Skeletal muscle satellite cell (primary cell): ENCODE data around the gene ITGA11. TPM values are rescaled to one million over a fixed set of nuclear protein-coding genes. Genes with fewer than 3 reads are reported as not detected.
A peak's percentile ranks its signal among the peaks of the same experiment; 100 is the strongest.

Source experiments
- H3K27me3 ChIP-seq: 2 replicates; pipeline ENCODE4 v1.7.0; 2013; ENCODE audit warnings: low read length; ENCODE audit not compliant: control insufficient read depth, insufficient read depth
- H3K36me3 ChIP-seq: 2 replicates; pipeline ENCODE4 v1.7.0; 2013; ENCODE audit warnings: mild to moderate bottlenecking, control low read depth, low read length; ENCODE audit not compliant: insufficient read depth
- H3K4me1 ChIP-seq: 2 replicates; pipeline ENCODE4 v1.7.0; 2013; ENCODE audit warnings: low read length; ENCODE audit not compliant: control insufficient read depth, insufficient read depth
- H3K4me2 ChIP-seq: 2 replicates; pipeline ENCODE4 v1.7.0; 2013; ENCODE audit warnings: mild to moderate bottlenecking, low read length
- H3K4me3 ChIP-seq: 2 replicates; pipeline ENCODE4 v1.7.0; 2013; ENCODE audit warnings: low read length
- H3K9ac ChIP-seq: 2 replicates; pipeline ENCODE4 v1.7.0; 2013; ENCODE audit warnings: mild to moderate bottlenecking, low read depth, low read length, moderate library complexity
- H3K9me3 ChIP-seq: replicated peaks from 2 replicates; pipeline ENCODE4 v1.7.0; 2013; ENCODE audit warnings: mild to moderate bottlenecking, control low read depth, low read length
- total RNA-seq: library from RNA; depleted of rRNA; stranded (reverse); fragments of >200 nt; gene quantifications from 2 replicates; pipeline ENCODE4 v1.2.3, GENCODE V29; 2012; rRNA removed

The ITGA11 gene
- total RNA-seq: 0.51 and 4.2 TPM in 2 replicates

- peak within 1 kb of the TSS; percentile 88 for H3K4me2 ChIP-seq
- H3K9me3 ChIP-seq: no peaks in the 10 kb centered on the region
- peaks cover 59% of the 10 kb centered on the region for H3K27me3 ChIP-seq
- H3K4me3 ChIP-seq: peak within 1 kb of the TSS; percentile 83
- no peaks in the 10 kb centered on the region for H3K36me3 ChIP-seq
- H3K4me1 ChIP-seq: peaks cover 7% of the 10 kb centered on the region
- peak within 1 kb of the TSS; percentile 86 for H3K9ac ChIP-seq
Measured at GRCh38 chr15:68431792-68432401, at the start of gene ITGA11. ITGA11 (minus strand) TSS chr15:68432163; CDS start chr15:68432066, 97 bp downstream.

GRCh38 chr15:68481321-68481720 lies 49.4 kb upstream of the ITGA11 start:
- H3K27me3 ChIP-seq: peaks cover 13% of the 10 kb centered on the region
- H3K4me3 ChIP-seq: no peak overlapping the region

GRCh38 chr15:68480296-68480695 lies 48.3 kb upstream of the ITGA11 start:
- H3K36me3 ChIP-seq: no peaks in the 10 kb centered on the region
- no peak overlapping the region for H3K4me3 ChIP-seq
- H3K4me2 ChIP-seq: no peak overlapping the region
- no peaks in the 10 kb centered on the region for H3K9me3 ChIP-seq
- H3K4me1 ChIP-seq: peaks cover 35% of the 10 kb centered on the region
- peaks cover 16% of the 10 kb centered on the region for H3K27me3 ChIP-seq
- peak overlapping the region; percentile 66 for H3K9ac ChIP-seq

More at GRCh38 chr15:68481321-68481720, 49.4 kb upstream of the ITGA11 start:
- peaks cover 43% of the 10 kb centered on the region for H3K4me1 ChIP-seq
- H3K36me3 ChIP-seq: no peaks in the 10 kb centered on the region
- H3K9me3 ChIP-seq: no peaks in the 10 kb centered on the region
- no peak overlapping the region for H3K9ac ChIP-seq
- H3K4me2 ChIP-seq: no peak overlapping the region

DNA sequence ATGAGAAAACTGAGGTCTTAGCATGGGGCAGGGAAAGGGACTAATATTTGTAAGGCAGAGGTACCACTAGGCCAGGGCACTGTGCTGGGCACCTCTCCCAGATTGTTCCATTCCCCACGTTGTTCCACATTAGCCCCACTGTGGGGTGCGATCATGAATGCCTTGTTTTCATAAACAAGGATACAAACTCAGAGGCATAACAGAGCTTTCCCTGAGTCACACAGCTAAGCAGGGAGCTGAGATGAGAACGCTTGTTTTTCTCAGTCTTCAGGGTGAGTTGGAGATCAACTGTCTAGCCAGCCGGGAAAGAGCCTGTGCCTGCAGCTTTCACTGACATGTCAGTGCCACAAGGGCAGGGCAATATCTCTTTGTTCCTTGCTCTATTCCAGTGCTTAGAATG lies 47.9 kb upstream of the ITGA11 start:
- peak overlapping the region; percentile 57 for H3K4me2 ChIP-seq
- H3K4me3 ChIP-seq: no peak overlapping the region
- peaks cover 16% of the 10 kb centered on the region for H3K27me3 ChIP-seq
- H3K4me1 ChIP-seq: peaks cover 32% of the 10 kb centered on the region
- H3K9me3 ChIP-seq: no peaks in the 10 kb centered on the region
- peak overlapping the region; percentile 66 for H3K9ac ChIP-seq
- H3K36me3 ChIP-seq: no peaks in the 10 kb centered on the region

DNA sequence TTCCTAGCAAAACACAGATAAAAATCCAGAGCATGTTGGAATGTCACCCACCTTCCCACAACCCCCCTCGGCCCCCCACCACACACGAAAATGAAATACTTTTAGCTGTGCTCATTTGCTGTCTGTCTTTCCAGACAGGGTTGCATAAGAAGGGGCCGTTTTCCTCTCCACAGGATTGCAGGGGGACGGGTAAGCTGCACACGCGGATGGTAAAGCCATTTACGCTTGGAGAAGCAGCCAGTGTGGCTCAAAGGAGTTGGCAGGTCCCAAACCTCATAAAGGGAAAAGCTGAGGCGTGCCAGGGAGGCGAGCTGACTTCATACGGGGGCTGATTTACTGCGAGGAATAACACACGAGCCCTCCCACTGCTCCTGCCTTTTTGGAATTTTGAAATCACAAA lies 47.4 kb upstream of the ITGA11 start:
- Histone ChIP-seq H3K36me3 (no peaks in the 10 kb centered on the region), H3K9me3 (no peaks in the 10 kb centered on the region), H3K4me3 (no peak overlapping the region), H3K27me3 (peaks cover 20% of the 10 kb centered on the region), H3K9ac (peak overlapping the region; percentile 66), H3K4me2 (peak overlapping the region; percentile 57), H3K4me1 (peaks cover 27% of the 10 kb centered on the region)

GRCh38 chr15:68478853-68479252 lies 46.9 kb upstream of the ITGA11 start:
- peak overlapping the region; percentile 27 for H3K4me2 ChIP-seq
- peaks cover 23% of the 10 kb centered on the region for H3K4me1 ChIP-seq

DNA sequence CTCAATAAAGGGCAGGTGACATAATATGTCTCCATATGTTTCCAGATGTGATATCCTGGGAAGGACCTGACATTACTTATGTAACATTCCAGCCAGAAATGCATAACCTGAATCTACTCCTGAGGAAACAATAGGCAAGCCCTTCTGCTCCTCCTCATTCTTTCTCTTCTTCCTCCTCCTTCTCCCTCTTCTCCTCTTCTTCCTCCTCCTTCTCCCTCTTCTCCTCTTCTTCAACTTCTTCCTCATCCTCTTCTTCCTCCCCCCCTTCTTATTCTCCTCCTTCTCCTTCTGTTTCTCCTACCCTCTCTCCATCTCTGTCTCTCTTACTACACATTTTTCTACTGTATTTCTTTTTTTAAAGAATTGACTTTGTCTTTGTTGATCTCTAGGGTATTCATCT lies 43.5 kb upstream of the ITGA11 start:
- peaks cover 24% of the 10 kb centered on the region for H3K27me3 ChIP-seq
- H3K4me3 ChIP-seq: no peak overlapping the region
- H3K4me2 ChIP-seq: no peak overlapping the region
- H3K9ac ChIP-seq: no peak overlapping the region
- H3K9me3 ChIP-seq: no peaks in the 10 kb centered on the region
- peaks cover 22% of the 10 kb centered on the region for H3K4me1 ChIP-seq
- no peaks in the 10 kb centered on the region for H3K36me3 ChIP-seq

More at GRCh38 chr15:68478853-68479252, 46.9 kb upstream of the ITGA11 start:
- no peaks in the 10 kb centered on the region for H3K9me3 ChIP-seq
- H3K9ac ChIP-seq: peak overlapping the region; percentile 67
- H3K4me3 ChIP-seq: no peak overlapping the region
- no peaks in the 10 kb centered on the region for H3K36me3 ChIP-seq
- H3K27me3 ChIP-seq: peaks cover 25% of the 10 kb centered on the region

DNA sequence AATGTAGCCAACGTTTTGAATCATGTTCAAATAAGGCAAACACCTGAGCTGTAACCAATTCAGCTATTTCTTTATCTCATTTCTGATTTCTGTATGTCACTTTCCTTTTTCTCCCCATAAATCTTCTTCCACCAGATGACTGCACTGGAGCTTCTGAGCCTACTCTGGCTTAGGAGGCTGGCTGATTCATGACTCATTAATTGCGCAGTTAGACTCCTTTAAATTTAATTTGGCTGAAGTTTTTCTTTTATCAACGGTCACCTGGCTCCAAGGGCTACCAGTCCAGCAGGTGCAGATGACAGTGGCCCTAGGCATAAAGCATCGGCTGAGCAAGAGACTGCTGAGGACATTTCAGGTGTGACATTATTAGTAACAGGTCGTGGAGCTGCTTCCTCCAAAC lies 39.6 kb upstream of the ITGA11 start:
- Histone ChIP-seq H3K9me3 (no peaks in the 10 kb centered on the region), H3K9ac (no peak overlapping the region), H3K36me3 (no peaks in the 10 kb centered on the region), H3K4me2 (no peak overlapping the region), H3K4me1 (peaks cover 15% of the 10 kb centered on the region), H3K4me3 (no peak overlapping the region), H3K27me3 (peaks cover 30% of the 10 kb centered on the region)

- Histone ChIP-seq H3K4me3 (no peak overlapping the region), H3K36me3 (no peaks in the 10 kb centered on the region), H3K9me3 (no peaks in the 10 kb centered on the region), H3K27me3 (peaks cover 31% of the 10 kb centered on the region), H3K4me2 (no peak overlapping the region), H3K4me1 (peaks cover 15% of the 10 kb centered on the region), H3K9ac (no peak overlapping the region)
Measured at GRCh38 chr15:68470976-68471375, 39.0 kb upstream of the ITGA11 start.

- no peak overlapping the region for H3K4me3 ChIP-seq
- no peaks in the 10 kb centered on the region for H3K9me3 ChIP-seq
- no peak overlapping the region for H3K9ac ChIP-seq
- H3K36me3 ChIP-seq: no peaks in the 10 kb centered on the region
- H3K4me2 ChIP-seq: no peak overlapping the region
- H3K4me1 ChIP-seq: peaks cover 15% of the 10 kb centered on the region
- peaks cover 35% of the 10 kb centered on the region for H3K27me3 ChIP-seq
Measured at GRCh38 chr15:68470049-68470742, 38.2 kb upstream of the ITGA11 start.

DNA sequence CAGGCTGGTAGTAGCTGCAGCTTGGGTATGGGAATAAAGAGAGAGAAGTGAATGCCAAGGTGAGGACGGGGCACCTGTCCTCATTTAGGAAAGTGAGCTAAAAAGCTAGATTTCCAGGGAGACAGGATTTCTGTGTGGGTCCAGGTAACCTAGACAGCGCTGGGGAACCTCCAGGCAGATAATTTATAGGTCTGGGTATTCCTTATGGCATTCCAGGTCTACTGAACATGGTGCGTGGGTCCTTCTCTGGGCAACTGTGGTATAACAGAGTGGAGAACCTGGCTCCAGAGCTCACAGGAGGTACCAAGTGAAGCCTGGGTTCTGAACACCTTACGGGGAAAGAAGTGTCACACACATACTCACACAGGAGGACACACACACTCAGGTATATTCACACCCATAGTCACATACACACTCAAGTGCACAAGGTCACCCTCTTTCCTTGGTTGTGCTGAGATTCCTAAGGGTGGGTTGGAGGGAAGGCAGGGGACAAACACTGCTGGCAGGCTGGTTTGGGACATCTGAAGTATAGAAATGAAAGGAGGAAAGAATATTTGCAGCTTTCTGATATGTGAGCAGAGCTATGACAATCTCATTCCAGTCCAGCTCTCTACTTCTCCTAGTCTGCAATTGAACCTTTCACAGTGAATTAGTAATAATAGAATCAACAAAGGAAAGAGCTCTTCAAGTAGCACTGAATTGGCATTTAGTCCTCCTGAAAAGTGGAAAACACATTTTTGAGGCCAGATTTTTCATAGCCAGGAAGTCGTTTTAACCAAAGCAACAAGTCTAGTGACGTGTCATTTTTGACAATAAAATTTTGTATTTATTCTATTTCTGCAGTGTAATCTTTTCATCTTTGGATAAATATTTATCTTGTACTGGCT lies 37.4 kb upstream of the ITGA11 start:
- H3K9me3 ChIP-seq: no peaks in the 10 kb centered on the region
- H3K4me3 ChIP-seq: no peak overlapping the region
- H3K4me2 ChIP-seq: no peak overlapping the region
- peaks cover 19% of the 10 kb centered on the region for H3K4me1 ChIP-seq
- no peaks in the 10 kb centered on the region for H3K36me3 ChIP-seq
- no peak overlapping the region for H3K9ac ChIP-seq
- peaks cover 31% of the 10 kb centered on the region for H3K27me3 ChIP-seq
